GM12875 (cell line): ENCODE measurements around the gene BCAR3.

ENCODE experiments used
- H3K4me3 ChIP-seq: one replicate; pipeline ENCODE4 v1.5.1; 2011; ENCODE audit warnings: low read depth, low read length, control low read depth
- CTCF ChIP-seq: IDR thresholded peaks from 2 replicates; pipeline ENCODE4 v1.5.1; 2011; ENCODE audit warnings: low read depth, mild to moderate bottlenecking, control low read depth, inconsistent platforms, low read length, moderate library complexity, borderline replicate concordance; ENCODE audit not compliant: insufficient read depth

Gene BCAR3

GRCh38 chr1:93526431-93526830 is 155.2 kb downstream of the BCAR3 start:
- no peak overlapping the region for H3K4me3 ChIP-seq
- TF ChIP-seq CTCF = no peak

DNA sequence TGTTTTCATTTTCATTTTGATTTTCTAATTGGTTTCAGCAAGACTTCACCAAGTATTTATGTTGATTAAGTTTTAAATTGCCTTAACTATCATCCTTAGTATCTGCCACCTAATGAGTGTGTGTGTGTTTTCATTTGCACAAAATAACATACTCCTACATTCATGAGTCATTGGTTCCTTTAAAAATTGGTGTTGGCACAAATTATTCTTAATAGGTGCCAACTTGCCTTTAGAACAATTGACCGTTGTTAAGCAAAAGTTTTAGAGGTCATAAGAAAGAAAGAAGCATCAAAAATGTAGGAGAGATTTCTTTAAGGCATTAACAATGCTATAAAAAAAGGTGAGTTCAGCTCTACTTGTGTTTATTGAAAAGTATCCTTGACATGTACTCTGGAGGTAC is 156.2 kb downstream of the BCAR3 start:
- no peak for TF ChIP-seq CTCF

GRCh38 chr1:93522721-93523120 is 158.9 kb downstream of the BCAR3 start:
- TF ChIP-seq CTCF = no peak
- H3K4me3 ChIP-seq = no peak overlapping the region

More for the DNA sequence above, 156.2 kb downstream of the BCAR3 start:
- H3K4me3 ChIP-seq = no peak overlapping the region

GRCh38 chr1:93521618-93522017 is 160.0 kb downstream of the BCAR3 start:
- TF ChIP-seq CTCF = no peak
- no peak overlapping the region for H3K4me3 ChIP-seq

DNA sequence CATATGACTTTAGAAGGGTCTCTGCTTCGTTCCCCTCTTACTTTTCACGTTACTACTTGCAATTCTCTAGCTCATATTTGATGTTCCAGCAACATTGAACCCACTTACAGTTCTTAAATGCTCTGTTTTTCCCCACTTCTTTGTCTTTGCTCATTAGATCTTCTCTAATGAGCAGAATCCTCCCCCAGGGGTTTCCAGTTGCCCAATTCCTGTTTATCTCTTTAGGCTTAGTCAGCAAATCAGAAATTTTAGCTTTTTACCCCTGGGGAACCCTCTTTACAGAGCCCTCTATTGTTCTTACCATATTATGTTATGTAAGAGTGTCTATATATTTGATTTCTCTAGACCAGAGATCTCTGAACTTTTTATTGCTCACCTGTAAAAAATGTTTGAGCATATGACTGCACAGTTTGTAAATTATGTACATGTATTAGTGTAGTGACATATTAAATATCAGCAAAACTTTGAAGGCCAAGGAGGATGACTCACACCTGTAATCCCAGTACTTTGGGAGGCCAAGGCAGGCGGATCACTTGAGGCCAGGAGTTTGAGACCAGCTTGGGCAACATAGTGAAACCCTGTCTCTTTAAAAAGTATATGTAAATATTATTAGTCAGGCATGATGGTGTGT is 162.3 kb downstream of the BCAR3 start:
- TF ChIP-seq CTCF = no peak
- H3K4me3 ChIP-seq = no peak overlapping the region

- H3K4me3 ChIP-seq = no peak overlapping the region
- no peak for TF ChIP-seq CTCF
Observed at GRCh38 chr1:93518516-93518915, 163.1 kb downstream of the BCAR3 start.

DNA sequence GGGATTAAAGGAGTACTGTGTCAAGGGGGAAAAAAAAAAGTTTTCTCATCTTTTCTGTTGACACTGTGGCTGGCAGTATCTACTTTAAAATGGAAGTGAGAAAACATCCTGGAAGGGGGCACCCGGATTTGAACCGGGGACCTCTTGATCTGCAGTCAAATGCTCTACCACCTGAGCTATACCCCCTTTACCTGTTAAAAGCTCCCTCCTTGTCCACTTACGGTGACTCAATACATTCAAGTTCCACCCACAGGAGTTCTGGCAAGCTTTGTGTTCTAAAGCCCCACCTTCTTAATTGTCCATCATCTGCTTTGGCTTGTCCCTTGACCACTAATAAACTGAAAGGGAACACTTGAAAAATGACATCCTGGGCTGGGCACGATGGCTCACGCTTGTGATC is 165.5 kb downstream of the BCAR3 start:
- no peak for TF ChIP-seq CTCF
- H3K4me3 ChIP-seq = no peak overlapping the region
